ENCODE data around the gene KCNJ16. TPM values are rescaled to one million over a fixed set of nuclear protein-coding genes. Genes with fewer than 3 reads are reported as not detected.

The KCNJ16 gene
- total RNA-seq, 1 experiment from 2014 or later: not detected

- H3K9me3 ChIP-seq (ENCODE audit: low read depth, low read length, poor library complexity, severe bottlenecking): no peaks in the 10 kb centered on the region
- no peak for TF ChIP-seq CTCF (conservative IDR thresholded peaks at IDR 0.05; ENCODE audit: low read depth, low read length)
- TF ChIP-seq EZH2 (IDR thresholded peaks at IDR 0.05; ENCODE audit: borderline replicate concordance, low read depth, low read length, poor library complexity, severe bottlenecking): no peak
- H3K36me3 ChIP-seq (ENCODE audit: insufficient read depth, low read length, poor library complexity, severe bottlenecking): no peaks in the 10 kb centered on the region
- DNase-seq (ENCODE audit: low spot score): no peak
- H3K4me3 ChIP-seq (ENCODE audit: low read depth, low read length, poor library complexity, severe bottlenecking): no peak overlapping the region
- POLR2A ChIA-PET (ENCODE audit: low non-redundant PET): no interaction called here
- peaks cover 5% of the 10 kb centered on the region for H3K27me3 ChIP-seq (replicated peaks; ENCODE audit: insufficient read depth, low read depth, low read length, poor library complexity)
- no TSS peak for BruUV-seq (replicated peaks)
- CTCF ChIA-PET: no interaction called here
- intact Hi-C loops (cut with micrococcal nuclease; ENCODE audit: unreplicated experiment): no loop called here
- H3K27ac ChIP-seq (ENCODE audit: low read depth, low read length, poor library complexity, severe bottlenecking): no peak overlapping the region
- H3K4me1 ChIP-seq (ENCODE audit: insufficient read depth, low read length, poor library complexity, severe bottlenecking): no peaks in the 10 kb centered on the region
These were observed 4.0 kb downstream of the KCNJ16 start for GRCh38 chr17:70078994-70079531.

GRCh38 chr17:70080541-70081347 lies 5.7 kb downstream of the KCNJ16 start:
- H3K9me3 ChIP-seq (ENCODE audit: low read depth, low read length, poor library complexity, severe bottlenecking): no peaks in the 10 kb centered on the region
- H3K27ac ChIP-seq (ENCODE audit: low read depth, low read length, poor library complexity, severe bottlenecking): no peak overlapping the region
- CTCF ChIA-PET: no interaction called here
- no peaks in the 10 kb centered on the region for H3K36me3 ChIP-seq (ENCODE audit: insufficient read depth, low read length, poor library complexity, severe bottlenecking)
- BruUV-seq (replicated peaks): no TSS peak
- POLR2A ChIA-PET (ENCODE audit: low non-redundant PET): no interaction called here
- no peak for DNase-seq (ENCODE audit: low spot score)
- H3K4me1 ChIP-seq (ENCODE audit: insufficient read depth, low read length, poor library complexity, severe bottlenecking): no peaks in the 10 kb centered on the region
- TF ChIP-seq CTCF (conservative IDR thresholded peaks at IDR 0.05; ENCODE audit: low read depth, low read length) (no peak), EZH2 (IDR thresholded peaks at IDR 0.05; ENCODE audit: borderline replicate concordance, low read depth, low read length, poor library complexity, severe bottlenecking) (no peak)
- no peaks in the 10 kb centered on the region for H3K27me3 ChIP-seq (replicated peaks; ENCODE audit: insufficient read depth, low read depth, low read length, poor library complexity)
- H3K4me3 ChIP-seq (ENCODE audit: low read depth, low read length, poor library complexity, severe bottlenecking): no peak overlapping the region
- intact Hi-C loops (cut with micrococcal nuclease; ENCODE audit: unreplicated experiment): no loop called here

- intact Hi-C loops (cut with micrococcal nuclease; ENCODE audit: unreplicated experiment): no loop called here
- no peaks in the 10 kb centered on the region for H3K9me3 ChIP-seq (ENCODE audit: low read depth, low read length, poor library complexity, severe bottlenecking)
- ChIA-PET POLR2A (ENCODE audit: low non-redundant PET) (no interaction called here), CTCF (no interaction called here)
- TF ChIP-seq EZH2 (IDR thresholded peaks at IDR 0.05; ENCODE audit: borderline replicate concordance, low read depth, low read length, poor library complexity, severe bottlenecking) (no peak), CTCF (conservative IDR thresholded peaks at IDR 0.05; ENCODE audit: low read depth, low read length) (no peak)
- no peak for DNase-seq (ENCODE audit: low spot score)
- no peaks in the 10 kb centered on the region for H3K27me3 ChIP-seq (replicated peaks; ENCODE audit: insufficient read depth, low read depth, low read length, poor library complexity)
- no peak overlapping the region for H3K4me3 ChIP-seq (ENCODE audit: low read depth, low read length, poor library complexity, severe bottlenecking)
- H3K27ac ChIP-seq (ENCODE audit: low read depth, low read length, poor library complexity, severe bottlenecking): no peak overlapping the region
- no peaks in the 10 kb centered on the region for H3K36me3 ChIP-seq (ENCODE audit: insufficient read depth, low read length, poor library complexity, severe bottlenecking)
- no TSS peak for BruUV-seq (replicated peaks)
- no peaks in the 10 kb centered on the region for H3K4me1 ChIP-seq (ENCODE audit: insufficient read depth, low read length, poor library complexity, severe bottlenecking)
These were observed 6.9 kb downstream of the KCNJ16 start for GRCh38 chr17:70081885-70082284.

Measured in A673 (cell line).